PC-9 (cell line): ENCODE measurements around the gene E2F8. TPM values are rescaled to one million over a fixed set of nuclear protein-coding genes. Genes with fewer than 3 reads are reported as not detected.

Source experiments
- BruUV-seq: library from RNA; stranded (reverse); fragments of 400-500 nt; replicated peaks from 2 replicates; lab custom pipeline; 2021; lab: Mats Ljungman, UMichigan
- CTCF ChIA-PET: fragments of 300-600 bp; sonication (Branson Sonifier 250); formaldehyde crosslinking; loops from one replicate; lab custom pipeline; 2022; ENCODE audit warnings: antibody characterized with exemption; lab: Charles Lee
- POLR2A ChIA-PET: fragments of 300-600 bp; sonication (Branson Sonifier 250); formaldehyde crosslinking; loops from one replicate; lab custom pipeline; 2022; ENCODE audit warnings: antibody characterized with exemption; ENCODE audit not compliant: unreplicated experiment; lab: Charles Lee
- DNase-seq, 2 experiments: peaks; one replicate each; pipeline versions ENCODE4 v3.0.0 to v3.0.0-alpha.2; 2015 to 2022; ENCODE audit warnings: mixed read lengths in 1 of 2
- H2AFZ ChIP-seq: fragments of 200-600 bp; sonication (generic); 2 replicates; pipeline ENCODE4 v1.8.1; 2017; ENCODE audit warnings: antibody characterized with exemption
- H3F3A ChIP-seq: fragments of 200-600 bp; sonication (generic); 2 replicates; pipeline ENCODE4 v1.8.1; 2017; ENCODE audit warnings: antibody characterized with exemption, mild to moderate bottlenecking, low read depth; ENCODE audit not compliant: insufficient read depth
- H3K27ac ChIP-seq: fragments of 200-600 bp; sonication (generic); 2 replicates; pipeline ENCODE4 v1.6.1; 2016; ENCODE audit warnings: mixed run types
- H3K27me3 ChIP-seq: fragments of 200-600 bp; sonication (generic); 2 replicates; pipeline ENCODE4 v1.6.1; 2016; ENCODE audit warnings: low read depth, mixed run types; ENCODE audit not compliant: insufficient read depth
- H3K36me3 ChIP-seq: fragments of 200-600 bp; sonication (generic); 2 replicates; pipeline ENCODE4 v1.6.1; 2016; ENCODE audit warnings: low read depth, mixed run types
- H3K4me1 ChIP-seq: fragments of 200-600 bp; sonication (generic); replicated peaks from 2 replicates; pipeline ENCODE4 v1.6.1; 2016; ENCODE audit warnings: mixed run types; ENCODE audit not compliant: insufficient read depth
- H3K4me2 ChIP-seq: fragments of 200-600 bp; sonication (generic); 2 replicates; pipeline ENCODE4 v1.6.1; 2017; ENCODE audit warnings: mixed run types
- H3K4me3 ChIP-seq: fragments of 200-600 bp; sonication (generic); 2 replicates; pipeline ENCODE4 v1.6.1; 2016; ENCODE audit warnings: mixed run types
- H3K79me2 ChIP-seq: fragments of 200-600 bp; sonication (generic); 2 replicates; pipeline ENCODE4 v1.6.1; 2017; ENCODE audit warnings: low read depth, mixed run types
- H3K9me2 ChIP-seq: fragments of 200-600 bp; sonication (generic); 2 replicates; pipeline ENCODE4 v1.8.1; 2017; ENCODE audit warnings: mild to moderate bottlenecking; ENCODE audit not compliant: insufficient read depth
- H3K9me3 ChIP-seq: fragments of 200-600 bp; sonication (generic); 2 replicates; pipeline ENCODE4 v1.8.1; 2016; ENCODE audit warnings: low read depth; ENCODE audit not compliant: insufficient read depth
- H4K20me1 ChIP-seq: fragments of 200-600 bp; sonication (generic); 2 replicates; pipeline ENCODE4 v1.8.1; 2017; ENCODE audit not compliant: insufficient read depth
- CTCF ChIP-seq: fragments of 200-600 bp; sonication (generic); conservative IDR thresholded peaks from 2 replicates; pipeline ENCODE4 v1.6.1; 2017; ENCODE audit warnings: mixed run types, antibody characterized with exemption, mild to moderate bottlenecking, moderate library complexity
- EZH2 ChIP-seq: fragments of 200-600 bp; sonication (generic); IDR thresholded peaks from 2 replicates; pipeline ENCODE4 v1.8.0; 2017; ENCODE audit warnings: antibody characterized with exemption, low read depth
- intact Hi-C: fragments of 100-400 bp; cut with micrococcal nuclease; formaldehyde crosslinking; loops from one replicate; pipeline ENCODE4 v1.10.0; 2022; ENCODE audit not compliant: unreplicated experiment
- total RNA-seq: library from RNA; stranded (reverse); gene quantifications from 2 replicates; pipeline ENCODE4 v1.2.3, GENCODE V29; 2021

E2F8 gene
- total RNA-seq, 1 experiment from 2014 or later = 26.7 TPM

GRCh38 chr11:19237813-19238212, 2.9 kb downstream of the E2F8 start:
- Histone ChIP-seq H3K27ac (no peak overlapping the region), H3K27me3 (no peaks in the 10 kb centered on the region), H3K9me2 (no peaks in the 10 kb centered on the region), H3K36me3 (peaks cover 27% of the 10 kb centered on the region), H3K4me1 (peaks cover 39% of the 10 kb centered on the region), H2AFZ (no peak overlapping the region), H4K20me1 (no peaks in the 10 kb centered on the region), H3K4me3 (no peak overlapping the region), H3F3A (peaks cover 27% of the 10 kb centered on the region; the same call in 1 of the 2 replicates), H3K4me2 (no peak overlapping the region), H3K79me2 (peaks cover 22% of the 10 kb centered on the region), H3K9me3 (no peaks in the 10 kb centered on the region)
- ChIA-PET POLR2A (no interaction called here), CTCF (no interaction called here)
- TF ChIP-seq CTCF = no peak
- TF ChIP-seq EZH2 = no peak
- BruUV-seq = no TSS peak
- no peak for DNase-seq
- intact Hi-C loops = no loop called here

GRCh38 chr11:19237381-19237780, 3.4 kb downstream of the E2F8 start:
- peaks cover 31% of the 10 kb centered on the region for H3F3A ChIP-seq
- peaks cover 27% of the 10 kb centered on the region for H3K36me3 ChIP-seq
- H3K4me2 ChIP-seq = no peak overlapping the region
- H3K27ac ChIP-seq = no peak overlapping the region
- TF ChIP-seq EZH2 = no peak
- no peak for TF ChIP-seq CTCF
- no peaks in the 10 kb centered on the region for H3K27me3 ChIP-seq
- H4K20me1 ChIP-seq = no peaks in the 10 kb centered on the region
- DNase-seq = no peak
- H2AFZ ChIP-seq = no peak overlapping the region
- H3K4me3 ChIP-seq = no peak overlapping the region
- no TSS peak for BruUV-seq
- peaks cover 22% of the 10 kb centered on the region for H3K79me2 ChIP-seq
- no peaks in the 10 kb centered on the region for H3K9me3 ChIP-seq
- ChIA-PET POLR2A (no interaction called here), CTCF (no interaction called here)
- no peaks in the 10 kb centered on the region for H3K9me2 ChIP-seq
- peaks cover 39% of the 10 kb centered on the region for H3K4me1 ChIP-seq
- intact Hi-C loops = no loop called here

- CTCF ChIA-PET = no interaction called here
- TF ChIP-seq EZH2 = no peak
- no peak for TF ChIP-seq CTCF
These were observed 6.4 kb downstream of the E2F8 start for GRCh38 chr11:19234231-19234817.

More at GRCh38 chr11:19234231-19234817, 6.4 kb downstream of the E2F8 start:
- Histone ChIP-seq H3K27ac (peak overlapping the region; percentile 85), H3K4me2 (no peak overlapping the region), H4K20me1 (no peaks in the 10 kb centered on the region), H3K9me2 (no peaks in the 10 kb centered on the region), H3K27me3 (no peaks in the 10 kb centered on the region), H2AFZ (no peak overlapping the region), H3F3A (peaks cover 23% of the 10 kb centered on the region), H3K9me3 (peaks cover 5% of the 10 kb centered on the region; the same call in 1 of the 2 replicates), H3K4me1 (peaks cover 28% of the 10 kb centered on the region), H3K4me3 (no peak overlapping the region), H3K79me2 (peaks cover 11% of the 10 kb centered on the region), H3K36me3 (peaks cover 50% of the 10 kb centered on the region)
- no peak for DNase-seq
- BruUV-seq = no TSS peak
- intact Hi-C loops = no loop called here
- POLR2A ChIA-PET = interaction anchor here (0.7 kb wide), 1 partner anchor 8 kb away, joined by 12 read pairs; no protein-coding TSS in a partner anchor
